ENCODE measurements around the gene UBE2E3.

UBE2E3 gene

GRCh38 chr2:181004647-181005325 lies 24.4 kb downstream of the UBE2E3 start:
- H3K36me3 ChIP-seq (ENCODE audit: control insufficient read depth in 2 of 2, insufficient read depth in 1 of 2, low read length in 2 of 2): no peaks in the 10 kb centered on the region
- CTCF ChIA-PET: interaction anchor here (1.0 to 1.3 kb wide), 2 partner anchors 14 to 21 kb away, joined by 3 read pairs; no protein-coding TSS in a partner anchor
- H3K4me3 ChIP-seq (ENCODE audit: low read depth, low read length): no peak overlapping the region
- peaks cover 12% of the 10 kb centered on the region for H3K4me1 ChIP-seq (ENCODE audit: control insufficient read depth, insufficient read depth, low read length)
- no peak overlapping the region for H3K27ac ChIP-seq (ENCODE audit: extremely low read depth, low read depth, low read length)
- no peaks in the 10 kb centered on the region for H3K9me3 ChIP-seq (ENCODE audit: control insufficient read depth, insufficient read depth, low read depth, low read length)
- TF ChIP-seq TRIM28 (IDR thresholded peaks at IDR 0.05; ENCODE audit: borderline replicate concordance, low read length) (0 out of 2 replicates have a peak, but pooled peaks have one; percentile 19), WT1 (tag by site-specific recombination; IDR thresholded peaks at IDR 0.05) (no peak)
- POLR2A ChIA-PET: interaction anchor here (0.5 kb wide), 1 partner anchor 14 kb away, joined by 3 read pairs; no protein-coding TSS in a partner anchor

DNA sequence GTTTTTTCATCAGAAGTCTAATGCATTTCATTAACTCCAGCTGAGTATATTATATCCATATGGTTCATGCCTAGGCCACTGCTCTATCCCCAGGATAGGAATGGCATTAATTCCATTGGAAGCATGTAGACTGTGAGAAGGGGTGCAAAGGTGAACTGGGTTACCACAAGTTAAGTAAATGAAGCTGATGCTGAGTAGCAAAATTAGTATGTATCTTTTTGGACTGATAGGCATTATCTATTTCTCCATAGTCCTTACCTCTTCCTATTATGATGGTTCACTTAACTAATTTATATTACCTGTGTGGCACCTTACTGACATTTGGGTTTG lies 24.9 kb downstream of the UBE2E3 start:
- Histone ChIP-seq H3K27ac (ENCODE audit: extremely low read depth, low read depth, low read length) (no peak overlapping the region), H3K9me3 (ENCODE audit: control insufficient read depth, insufficient read depth, low read depth, low read length) (no peaks in the 10 kb centered on the region), H3K4me3 (ENCODE audit: low read depth, low read length) (no peak overlapping the region), H3K36me3 (ENCODE audit: control insufficient read depth in 2 of 2, insufficient read depth in 1 of 2, low read length in 2 of 2) (no peaks in the 10 kb centered on the region), H3K4me1 (ENCODE audit: control insufficient read depth, insufficient read depth, low read length) (peaks cover 16% of the 10 kb centered on the region)
- CTCF ChIA-PET: interaction anchor here (1.0 kb wide), 1 partner anchor 14 kb away, joined by 3 read pairs; no protein-coding TSS in a partner anchor
- TF ChIP-seq ZNF132 (tag by site-specific recombination; IDR thresholded peaks at IDR 0.05; ENCODE audit: borderline replicate concordance): no peak
- TF ChIP-seq ZNF214 (tag by site-specific recombination; IDR thresholded peaks at IDR 0.05; ENCODE audit: borderline replicate concordance): no peak
- no peak for TF ChIP-seq ZNF221 (tag by site-specific recombination; IDR thresholded peaks at IDR 0.05; ENCODE audit: borderline replicate concordance)
- TF ChIP-seq ZNF639 (tag by site-specific recombination; IDR thresholded peaks at IDR 0.05): no peak
- TF ChIP-seq ZNF514 (tag by site-specific recombination; IDR thresholded peaks at IDR 0.05): no peak
- no peak for TF ChIP-seq KLF7 (tag by site-specific recombination; IDR thresholded peaks at IDR 0.05; ENCODE audit: borderline replicate concordance)
- TF ChIP-seq ZSCAN5A (tag by site-specific recombination; IDR thresholded peaks at IDR 0.05): no peak
- POLR2A ChIA-PET: interaction anchor here (0.5 kb wide), 1 partner anchor 13 kb away, joined by 3 read pairs; no protein-coding TSS in a partner anchor

DNA sequence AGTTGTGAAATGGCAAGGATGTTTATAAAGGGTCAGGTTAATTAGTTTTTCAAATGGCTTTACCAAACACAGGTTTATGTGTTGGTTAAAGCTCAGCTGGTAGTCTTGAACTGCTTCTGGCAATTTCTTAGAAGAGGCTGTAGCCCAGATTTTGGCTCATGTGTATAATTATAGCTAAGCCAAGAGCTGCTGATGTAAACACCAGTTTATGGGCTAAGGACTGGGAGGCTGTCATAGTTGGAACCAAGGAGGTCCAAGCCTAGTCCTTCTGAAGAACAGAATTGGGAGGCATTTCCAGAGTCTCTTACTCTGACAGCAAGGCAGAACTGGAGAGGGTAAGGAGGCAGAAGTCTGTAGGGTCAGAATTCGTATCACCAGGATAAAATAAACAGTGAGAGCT lies 25.4 kb downstream of the UBE2E3 start:
- TF ChIP-seq, protein P1, sequence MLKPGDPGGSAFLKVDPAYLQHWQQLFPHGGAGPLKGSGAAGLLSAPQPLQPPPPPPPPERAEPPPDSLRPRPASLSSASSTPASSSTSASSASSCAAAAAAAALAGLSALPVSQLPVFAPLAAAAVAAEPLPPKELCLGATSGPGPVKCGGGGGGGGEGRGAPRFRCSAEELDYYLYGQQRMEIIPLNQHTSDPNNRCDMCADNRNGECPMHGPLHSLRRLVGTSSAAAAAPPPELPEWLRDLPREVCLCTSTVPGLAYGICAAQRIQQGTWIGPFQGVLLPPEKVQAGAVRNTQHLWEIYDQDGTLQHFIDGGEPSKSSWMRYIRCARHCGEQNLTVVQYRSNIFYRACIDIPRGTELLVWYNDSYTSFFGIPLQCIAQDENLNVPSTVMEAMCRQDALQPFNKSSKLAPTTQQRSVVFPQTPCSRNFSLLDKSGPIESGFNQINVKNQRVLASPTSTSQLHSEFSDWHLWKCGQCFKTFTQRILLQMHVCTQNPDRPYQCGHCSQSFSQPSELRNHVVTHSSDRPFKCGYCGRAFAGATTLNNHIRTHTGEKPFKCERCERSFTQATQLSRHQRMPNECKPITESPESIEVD (tag by site-specific recombination; IDR thresholded peaks at IDR 0.05): 0 out of 2 replicates have a peak, but pooled peaks have one; percentile 23
- peak; percentile 47; the same call in 1 of the 2 replicates for TF ChIP-seq ZBTB8A (tag by site-specific recombination; IDR thresholded peaks at IDR 0.05)
- no peak for TF ChIP-seq ZNF37A (tag by site-specific recombination; IDR thresholded peaks at IDR 0.05)
- TF ChIP-seq SP7 (tag by site-specific recombination; IDR thresholded peaks at IDR 0.05): peak; percentile 15; the same call in 1 of the 2 replicates
- POLR2A ChIA-PET: no interaction called here

More for the DNA sequence above, 25.4 kb downstream of the UBE2E3 start:
- Histone ChIP-seq H3K36me3 (ENCODE audit: control insufficient read depth in 2 of 2, insufficient read depth in 1 of 2, low read length in 2 of 2) (no peaks in the 10 kb centered on the region), H3K4me1 (ENCODE audit: control insufficient read depth, insufficient read depth, low read length) (peaks cover 18% of the 10 kb centered on the region), H3K4me3 (ENCODE audit: low read depth, low read length) (no peak overlapping the region), H3K27ac (ENCODE audit: extremely low read depth, low read depth, low read length) (no peak overlapping the region), H3K9me3 (ENCODE audit: control insufficient read depth, insufficient read depth, low read depth, low read length) (no peaks in the 10 kb centered on the region)
- CTCF ChIA-PET: interaction anchor here (1.0 kb wide), 1 partner anchor 13 kb away, joined by 3 read pairs; no protein-coding TSS in a partner anchor

Data from HEK293 (cell line).